ENCODE results near the gene AVPI1. TPM values are rescaled to one million over a fixed set of nuclear protein-coding genes. Genes with fewer than 3 reads are reported as not detected.

Gene AVPI1
- total and polyA plus RNA-seq, 2 of the 13 experiments (the other 11 are each of a cell fraction or from before 2014, with no cell fraction given) = 39.8 to 61.2 TPM

- H3K4me2 ChIP-seq (ENCODE audit: low read depth, low read length) = peak overlapping the region; percentile 78
- H3K9ac ChIP-seq (ENCODE audit: insufficient read depth, low read depth, low read length) = peak overlapping the region; percentile 37; the same call in 1 of the 2 replicates
- H4K20me1 ChIP-seq (ENCODE audit: insufficient read depth, low read length) = no peaks in the 10 kb centered on the region
- 74% methylated on average over 13 of the region's 13 CpGs for WGBS (ENCODE audit: low lambda C conversion rate)
- peaks cover 27% of the 10 kb centered on the region for H3K4me1 ChIP-seq (ENCODE audit: insufficient read depth, low read length)
- in situ Hi-C loops (cut with HindIII; ENCODE audit: extremely low pct_ligation_motif_present, low pct_unique_long_range_greater_than_20kb) = loop anchor here (5.0 kb wide), 1 partner anchor 34 kb away; no protein-coding TSS in a partner anchor
- CTCF ChIA-PET (ENCODE audit: low intra/inter-chr PET ratio, low total read pairs) = no interaction called here
- peaks cover 34% of the 10 kb centered on the region for H3K79me2 ChIP-seq (ENCODE audit: insufficient read depth, low read length)
- peak overlapping the region; percentile 46 for H2AFZ ChIP-seq (ENCODE audit: low read length)
- peaks cover 2 to 16% of the 10 kb centered on the region in 2 experiments; a peak in 4 of 5 replicates for H3K36me3 ChIP-seq (replicated peaks in 1 of 2; ENCODE audit: control insufficient read depth in 1 of 2, insufficient read depth in 2 of 2, low read length in 2 of 2)
- POLR2A ChIA-PET = interaction anchor here (0.8 to 1.8 kb wide), 17 partner anchors 9 to 103 kb away, joined by 3 to 39 read pairs (median 5); partner anchors contain the start of genes AVPI1, MORN4 and PI4K2A
- no peak for FAIRE-seq
- intact Hi-C loops (cut with micrococcal nuclease; ENCODE audit: unreplicated experiment) = no loop called here
- ATAC-seq = peak; percentile 45
- peaks cover 0 to 10% of the 10 kb centered on the region in 2 experiments; a peak in 2 of 5 replicates for H3K27me3 ChIP-seq (ENCODE audit: control insufficient read depth in 1 of 2, insufficient read depth in 2 of 2, low read length in 2 of 2)
- H3K9me3 ChIP-seq (ENCODE audit: low read length) = no peaks in the 10 kb centered on the region
- no peak overlapping the region for H3K27ac ChIP-seq (ENCODE audit: extremely low read length, insufficient read depth, low read length)
- peak overlapping the region in 1 of 3 experiments; percentile 91; a peak in 1 of 6 replicates for H3K4me3 ChIP-seq (replicated peaks in 1 of 3; ENCODE audit: insufficient read depth in 1 of 3, low read depth in 2 of 3, low read length in 3 of 3)
- DNase-seq (ENCODE audit: low spot score) = no peak
- no TSS peak for BruUV-seq (replicated peaks)
- TF ChIP-seq TRAFD1 (CRISPR knock-in tag; IDR thresholded peaks at IDR 0.05; ENCODE audit: borderline replicate concordance) (0 out of 2 replicates have a peak, but pooled peaks have one; percentile 52), ZNF674 (CRISPR knock-in tag; IDR thresholded peaks at IDR 0.05; ENCODE audit: low read depth) (0 out of 2 replicates have a peak, but pooled peaks have one; percentile 7), MED13 (CRISPR knock-in tag; IDR thresholded peaks at IDR 0.05) (no peak), ZNF737 (CRISPR knock-in tag; IDR thresholded peaks at IDR 0.05; ENCODE audit: borderline replicate concordance) (0 out of 2 replicates have a peak, but pooled peaks have one; percentile 82), ZNF790 (CRISPR knock-in tag; IDR thresholded peaks at IDR 0.05; ENCODE audit: borderline replicate concordance) (0 out of 2 replicates have a peak, but pooled peaks have one; percentile 53), ZNF3 (CRISPR knock-in tag; IDR thresholded peaks at IDR 0.05) (peak; percentile 67; the same call in 1 of the 2 replicates), ZNF180 (CRISPR knock-in tag; IDR thresholded peaks at IDR 0.05; ENCODE audit: borderline replicate concordance, low read depth) (0 out of 2 replicates have a peak, but pooled peaks have one; percentile 74), PRDM10 (CRISPR knock-in tag; IDR thresholded peaks at IDR 0.05; ENCODE audit: low read depth) (0 out of 2 replicates have a peak, but pooled peaks have one; percentile 3), ZNF318 (CRISPR knock-in tag; IDR thresholded peaks at IDR 0.05) (no peak)
Observed at GRCh38 chr10:97736403-97736901, 49.4 kb upstream of the AVPI1 start.

All from HepG2 (cell line).